Kidney (tissue), 14 donors: Measurements from ENCODE around the gene CCDC12. TPM values are rescaled to one million over a fixed set of nuclear protein-coding genes. Genes with fewer than 3 reads are reported as not detected.
A peak's percentile ranks its signal among the peaks of the same experiment; 100 is the strongest.

Experiments
- DNase-seq, 5 donors: peaks; one replicate each; pipeline ENCODE4 v3.0.0-alpha.2; 2013 to 2020
- FAIRE-seq: peaks from 2 replicates; lab custom pipeline; 2012; peaks lifted over from hg19 to GRCh38; lab: Jason Lieb, UNC
- H3K27ac ChIP-seq, 2 donors: one replicate each; pipeline ENCODE4 v1.7.0; 2013; ENCODE audit warnings: low read depth in 2 of 2, low read length in 2 of 2, inconsistent platforms in 1 of 2
- H3K27me3 ChIP-seq: one replicate; pipeline ENCODE4 v1.7.1; 2013; ENCODE audit warnings: low read length, inconsistent platforms; ENCODE audit not compliant: control insufficient read depth, insufficient read depth
- H3K36me3 ChIP-seq, 3 donors: one replicate each; pipeline versions ENCODE4 v1.7.0 to v1.7.1; 2013; ENCODE audit warnings: low read length in 3 of 3, control low read depth in 1 of 3, inconsistent platforms in 1 of 3; ENCODE audit not compliant: insufficient read depth in 3 of 3, control insufficient read depth in 2 of 3
- H3K4me1 ChIP-seq, 3 donors: one replicate each; pipeline versions ENCODE4 v1.7.0 to v1.7.1; 2013; ENCODE audit warnings: low read length in 3 of 3, inconsistent platforms in 1 of 3, low read depth in 1 of 3; ENCODE audit not compliant: control insufficient read depth in 2 of 3, insufficient read depth in 2 of 3
- H3K4me3 ChIP-seq, 3 donors: one replicate each; pipeline versions ENCODE4 v1.7.0 to v1.8.1; 2013; ENCODE audit warnings: low read length in 3 of 3, control low read depth in 1 of 3, inconsistent platforms in 1 of 3
- H3K9ac ChIP-seq, 3 donors: one replicate each; pipeline versions ENCODE4 v1.7.0 to v1.7.1; 2013; ENCODE audit warnings: low read length in 3 of 3, control low read depth in 1 of 3, inconsistent platforms in 1 of 3
- H3K9me3 ChIP-seq, 3 donors: one replicate each; pipeline versions ENCODE4 v1.7.0 to v1.7.1; 2013; ENCODE audit warnings: low read length in 3 of 3, control low read depth in 1 of 3, inconsistent platforms in 1 of 3; ENCODE audit not compliant: control insufficient read depth in 2 of 3, insufficient read depth in 1 of 3
- CTCF ChIP-seq: IDR thresholded peaks from 3 replicates; pipeline ENCODE4 v1.5.1; 2012; ENCODE audit warnings: mild to moderate bottlenecking, moderate library complexity, borderline replicate concordance; ENCODE audit not compliant: insufficient read depth; ENCODE audit errors: extremely low read depth
- intact Hi-C: fragments of 100-400 bp; cut with DNase I; formaldehyde crosslinking; loops from one replicate; pipeline ENCODE4 v1.11.1; 2022
- polyA plus RNA-seq: library from polyadenylated mRNA; stranded (reverse); fragments of 350-450 nt; fragmentation: Illumina TruSeq; extraction: RNeasy Lipid Tissue Mini Kit (QIAGEN cat#74804); gene quantifications from one replicate; pipeline ENCODE4 v1.2.3, GENCODE V29; 2014; ENCODE audit warnings: low read depth, low replicate concordance; ENCODE audit not compliant: insufficient read depth
- total RNA-seq: library from RNA; stranded (reverse); fragmentation: NEBNext Ultra II Directional; extraction: Animal tissue kit (Norgen Biotek cat#: 25700); gene quantifications from one replicate; pipeline ENCODE4 v1.2.1, GENCODE V29; 2021
- donor health status: control.
- donor health status: control.
- donor health status: control.
- donor health status: control.
- donor health status: control.
- donor health status: DM: yes; HTN: yes; CAD: no.
- donor health status: Normal renal cell carcinoma (clear cell type).

The CCDC12 gene
- total and polyA plus RNA-seq, 2 donors from 2014 or later: 59.7 to 85.6 TPM

GRCh38 chr3:46948830-46949671, 27.5 kb downstream of the CCDC12 start:
- H3K9me3 ChIP-seq: no peaks in the 10 kb centered on the region
- no peak for TF ChIP-seq CTCF
- H3K4me3 ChIP-seq: peak overlapping the region in 1 of 3 donors; percentile 3
- H3K36me3 ChIP-seq: no peaks in the 10 kb centered on the region
- FAIRE-seq (no peak), DNase-seq (peak in 2 of 5 donors; percentile 61 to 83)
- intact Hi-C loops: no loop called here
- peaks cover 4 to 76% (median 62%) of the 10 kb centered on the region in 3 donors for H3K4me1 ChIP-seq
- H3K27ac ChIP-seq: peak overlapping the region; percentile 91 to 97
- no peaks in the 10 kb centered on the region for H3K27me3 ChIP-seq
- H3K9ac ChIP-seq: peak overlapping the region in 2 of 3 donors; percentile 14 to 79

GRCh38 chr3:46947981-46948791, 28.4 kb downstream of the CCDC12 start:
- Histone ChIP-seq H3K27ac (peak overlapping the region; percentile 91 to 97), H3K4me3 (no peak overlapping the region), H3K9ac (peak overlapping the region in 1 of 3 donors; percentile 79), H3K4me1 (peaks cover 4 to 76% (median 63%) of the 10 kb centered on the region in 3 donors), H3K27me3 (no peaks in the 10 kb centered on the region), H3K36me3 (no peaks in the 10 kb centered on the region), H3K9me3 (no peaks in the 10 kb centered on the region)
- FAIRE-seq: no peak
- intact Hi-C loops: no loop called here
- TF ChIP-seq CTCF: no peak
- DNase-seq: peak in 2 of 5 donors; percentile 33 to 81

- Histone ChIP-seq H3K9me3 (no peaks in the 10 kb centered on the region), H3K9ac (peak overlapping the region in 1 of 3 donors; percentile 79), H3K27me3 (no peaks in the 10 kb centered on the region), H3K4me1 (peaks cover 4 to 78% (median 69%) of the 10 kb centered on the region in 3 donors), H3K4me3 (no peak overlapping the region), H3K27ac (peak overlapping the region; percentile 91 to 97), H3K36me3 (no peaks in the 10 kb centered on the region)
- no peak for FAIRE-seq
- intact Hi-C loops: no loop called here
- TF ChIP-seq CTCF: no peak
- DNase-seq: no peak
Measured at GRCh38 chr3:46947546-46947901, 29.0 kb downstream of the CCDC12 start.
